OCI-LY1 (cell line): ENCODE results near the gene RASA3.
"Not testable (repeated sequence)": the region's sequence is repeated elsewhere in the genome, so short reads cannot be mapped to it uniquely, and the experiment has no call there.

Source experiments
- H2AFZ ChIP-seq: fragments of 200-600 bp; sonication (generic), shearing (Covaris generic); 2 replicates; pipeline ENCODE4 v1.6.0; 2014; ENCODE audit warnings: antibody characterized with exemption, mild to moderate bottlenecking, low read length
- H3F3A ChIP-seq: fragments of 200-600 bp; sonication (generic), shearing (Covaris generic); 2 replicates; pipeline ENCODE4 v1.6.0; 2014; ENCODE audit warnings: mild to moderate bottlenecking, antibody characterized with exemption, low read length, moderate library complexity; ENCODE audit not compliant: insufficient read depth
- H3K27ac ChIP-seq: fragments of 200-600 bp; sonication (generic); 2 replicates; pipeline ENCODE4 v1.5.1; 2014; ENCODE audit warnings: low read length, mixed run types, mild to moderate bottlenecking, low read depth; ENCODE audit not compliant: poor library complexity, severe bottlenecking
- H3K27me3 ChIP-seq: fragments of 200-600 bp; sonication (generic); 2 replicates; pipeline ENCODE4 v1.6.0; 2014; ENCODE audit warnings: antibody characterized with exemption, mild to moderate bottlenecking, low read length, moderate library complexity; ENCODE audit not compliant: insufficient read depth
- H3K36me3 ChIP-seq: fragments of 200-600 bp; sonication (generic); 2 replicates; pipeline ENCODE4 v1.6.1; 2014; ENCODE audit warnings: mild to moderate bottlenecking, antibody characterized with exemption, low read length, moderate library complexity, mixed read lengths; ENCODE audit not compliant: insufficient read depth
- H3K4me1 ChIP-seq: fragments of 200-600 bp; sonication (generic); 2 replicates; pipeline ENCODE4 v1.5.1; 2014; ENCODE audit warnings: mild to moderate bottlenecking, low read length, moderate library complexity; ENCODE audit not compliant: insufficient read depth, severe bottlenecking
- H3K4me2 ChIP-seq: fragments of 200-600 bp; sonication (generic), shearing (Covaris generic); 2 replicates; pipeline ENCODE4 v1.6.1; 2014; ENCODE audit warnings: low read length
- H3K4me3 ChIP-seq: fragments of 200-600 bp; sonication (generic); 2 replicates; pipeline ENCODE4 v1.5.1; 2014; ENCODE audit warnings: low read length, low read depth, mild to moderate bottlenecking, mixed read lengths; ENCODE audit not compliant: poor library complexity, severe bottlenecking
- H3K79me2 ChIP-seq: fragments of 200-600 bp; shearing (Covaris generic); 2 replicates; pipeline ENCODE4 v1.6.1; 2016; ENCODE audit warnings: mixed run types, low read length, mixed read lengths; ENCODE audit not compliant: insufficient read depth
- H3K9ac ChIP-seq: fragments of 200-600 bp; sonication (generic), shearing (Covaris generic); 2 replicates; pipeline ENCODE4 v1.6.1; 2014; ENCODE audit warnings: mild to moderate bottlenecking, low read length, mixed read lengths
- H3K9me2 ChIP-seq: fragments of 200-600 bp; sonication (generic), shearing (Covaris generic); 2 replicates; pipeline ENCODE4 v1.6.1; 2014; ENCODE audit warnings: low read depth, mild to moderate bottlenecking, low read length, mixed read lengths
- H3K9me3 ChIP-seq: fragments of 200-600 bp; shearing (Covaris generic); 2 replicates; pipeline ENCODE4 v1.6.1; 2014; ENCODE audit warnings: low read length, mixed read lengths
- H4K20me1 ChIP-seq: fragments of 200-600 bp; sonication (generic), shearing (Covaris generic); 2 replicates; pipeline ENCODE4 v1.6.0; 2016; ENCODE audit warnings: mild to moderate bottlenecking, low read length; ENCODE audit not compliant: insufficient read depth
- CTCF ChIP-seq: fragments of 200-600 bp; sonication (generic), shearing (Covaris generic); IDR thresholded peaks from 2 replicates; pipeline ENCODE4 v1.5.1; 2017; ENCODE audit warnings: mild to moderate bottlenecking, antibody characterized with exemption, low read length, moderate library complexity, mixed read lengths
- EZH2 ChIP-seq: fragments of 200-600 bp; sonication (generic), shearing (Covaris generic); IDR thresholded peaks from 2 replicates; pipeline ENCODE4 v1.8.0; 2017; ENCODE audit warnings: borderline replicate concordance, mixed run types, mild to moderate bottlenecking, antibody characterized with exemption, low read length, moderate library complexity, mixed read lengths

Gene RASA3

GRCh38 chr13:114112826-114113322 is 19.5 kb downstream of the RASA3 start:
- Histone ChIP-seq H3K27me3 (no peaks in the 10 kb centered on the region), H3K79me2 (no peaks in the 10 kb centered on the region), H3K27ac (no peak overlapping the region), H3K9me2 (no peaks in the 10 kb centered on the region), H3K36me3 (no peaks in the 10 kb centered on the region), H3F3A (no peaks in the 10 kb centered on the region; the same call in 1 of the 2 replicates), H3K9ac (no peak overlapping the region), H3K9me3 (no peaks in the 10 kb centered on the region), H3K4me3 (no peak overlapping the region), H3K4me2 (no peak overlapping the region), H2AFZ (no peak overlapping the region), H3K4me1 (peaks cover 37% of the 10 kb centered on the region), H4K20me1 (no peaks in the 10 kb centered on the region)
- TF ChIP-seq CTCF (no peak; the same call in 1 of the 2 replicates), EZH2 (no peak)

GRCh38 chr13:114112231-114112825 is 20.1 kb downstream of the RASA3 start:
- H3K4me3 ChIP-seq = no peak overlapping the region
- no peak overlapping the region for H2AFZ ChIP-seq

GRCh38 chr13:114111577-114111976 is 20.8 kb downstream of the RASA3 start:
- Histone ChIP-seq H2AFZ (no peak overlapping the region), H3K9me3 (no peaks in the 10 kb centered on the region), H3F3A (no peaks in the 10 kb centered on the region; the same call in 1 of the 2 replicates), H3K4me2 (peak overlapping the region; percentile 30; the same call in 1 of the 2 replicates), H3K36me3 (no peaks in the 10 kb centered on the region), H3K4me1 (peaks cover 37% of the 10 kb centered on the region), H3K27me3 (no peaks in the 10 kb centered on the region), H3K79me2 (no peaks in the 10 kb centered on the region), H3K9ac (peak overlapping the region; percentile 25), H3K27ac (peak overlapping the region; percentile 93), H4K20me1 (no peaks in the 10 kb centered on the region), H3K4me3 (no peak overlapping the region), H3K9me2 (no peaks in the 10 kb centered on the region)
- TF ChIP-seq EZH2 = no peak
- TF ChIP-seq CTCF = no peak

More at GRCh38 chr13:114112231-114112825, 20.1 kb downstream of the RASA3 start:
- H3K4me1 ChIP-seq = peaks cover 37% of the 10 kb centered on the region
- H4K20me1 ChIP-seq = no peaks in the 10 kb centered on the region
- no peaks in the 10 kb centered on the region for H3K79me2 ChIP-seq
- H3K9me2 ChIP-seq = no peaks in the 10 kb centered on the region
- H3K27ac ChIP-seq = peak overlapping the region; percentile 93
- no peaks in the 10 kb centered on the region for H3K9me3 ChIP-seq
- no peaks in the 10 kb centered on the region for H3K36me3 ChIP-seq
- H3K4me2 ChIP-seq = no peak overlapping the region
- H3K27me3 ChIP-seq = no peaks in the 10 kb centered on the region
- TF ChIP-seq CTCF (no peak), EZH2 (no peak)
- no peak overlapping the region; the same call in 1 of the 2 replicates for H3K9ac ChIP-seq
- no peaks in the 10 kb centered on the region; the same call in 1 of the 2 replicates for H3F3A ChIP-seq

GRCh38 chr13:114110830-114111189 is 21.6 kb downstream of the RASA3 start:
- peak overlapping the region; percentile 29 for H3K4me3 ChIP-seq
- H3K9ac ChIP-seq = peak overlapping the region; percentile 35; the same call in 1 of the 2 replicates
- H3K27me3 ChIP-seq, H3K9me3 ChIP-seq, H3K79me2 ChIP-seq, H2AFZ ChIP-seq, H3K9me2 ChIP-seq, H3F3A ChIP-seq, H3K36me3 ChIP-seq, H4K20me1 ChIP-seq: not testable (repeated sequence)
- H3K4me1 ChIP-seq = peaks cover 37% of the 10 kb centered on the region
- peak overlapping the region; percentile 58 for H3K4me2 ChIP-seq
- H3K27ac ChIP-seq = peak overlapping the region; percentile 93
